ENCODE measurements around the gene DEK. TPM values are rescaled to one million over a fixed set of nuclear protein-coding genes. Genes with fewer than 3 reads are reported as not detected.

The DEK gene
- total RNA-seq, 1 experiment from 2014 or later: 234 TPM

DNA sequence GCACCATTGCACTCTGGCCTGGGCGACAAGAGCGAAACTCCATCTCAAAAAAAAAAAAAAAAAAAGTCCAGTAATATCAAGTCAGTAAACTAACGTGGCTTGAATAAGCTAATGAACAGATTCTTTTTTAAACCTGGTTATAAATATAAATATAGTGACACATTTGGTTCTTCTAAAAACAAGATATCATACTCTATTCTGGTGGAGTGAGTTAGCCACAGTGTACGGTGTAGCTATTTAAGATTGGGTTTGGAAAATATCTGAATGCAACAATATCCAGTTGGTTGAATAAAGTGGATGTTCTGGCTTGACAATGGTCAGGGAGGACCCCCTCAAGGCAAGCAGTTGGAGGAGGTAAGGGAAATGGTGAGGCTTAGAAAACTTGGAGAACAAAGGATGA is 5.9 kb upstream of the DEK start:
- no TSS peak for BruUV-seq (replicated peaks)
- Histone ChIP-seq H3K9me3 (ENCODE audit: low read depth, low read length, poor library complexity, severe bottlenecking) (no peaks in the 10 kb centered on the region), H3K4me1 (ENCODE audit: insufficient read depth, low read length, poor library complexity, severe bottlenecking) (peaks cover 16% of the 10 kb centered on the region), H3K4me3 (ENCODE audit: low read depth, low read length, poor library complexity, severe bottlenecking) (no peak overlapping the region), H3K27me3 (replicated peaks; ENCODE audit: insufficient read depth, low read depth, low read length, poor library complexity) (no peaks in the 10 kb centered on the region), H3K36me3 (ENCODE audit: insufficient read depth, low read length, poor library complexity, severe bottlenecking) (no peaks in the 10 kb centered on the region), H3K27ac (ENCODE audit: low read depth, low read length, poor library complexity, severe bottlenecking) (no peak overlapping the region)
- intact Hi-C loops (cut with micrococcal nuclease; ENCODE audit: unreplicated experiment): no loop called here
- ChIA-PET CTCF (no interaction called here), POLR2A (ENCODE audit: low non-redundant PET) (no interaction called here)
- no peak for DNase-seq (ENCODE audit: low spot score)
- TF ChIP-seq EZH2 (IDR thresholded peaks at IDR 0.05; ENCODE audit: borderline replicate concordance, low read depth, low read length, poor library complexity, severe bottlenecking): no peak
- TF ChIP-seq, protein P1, sequence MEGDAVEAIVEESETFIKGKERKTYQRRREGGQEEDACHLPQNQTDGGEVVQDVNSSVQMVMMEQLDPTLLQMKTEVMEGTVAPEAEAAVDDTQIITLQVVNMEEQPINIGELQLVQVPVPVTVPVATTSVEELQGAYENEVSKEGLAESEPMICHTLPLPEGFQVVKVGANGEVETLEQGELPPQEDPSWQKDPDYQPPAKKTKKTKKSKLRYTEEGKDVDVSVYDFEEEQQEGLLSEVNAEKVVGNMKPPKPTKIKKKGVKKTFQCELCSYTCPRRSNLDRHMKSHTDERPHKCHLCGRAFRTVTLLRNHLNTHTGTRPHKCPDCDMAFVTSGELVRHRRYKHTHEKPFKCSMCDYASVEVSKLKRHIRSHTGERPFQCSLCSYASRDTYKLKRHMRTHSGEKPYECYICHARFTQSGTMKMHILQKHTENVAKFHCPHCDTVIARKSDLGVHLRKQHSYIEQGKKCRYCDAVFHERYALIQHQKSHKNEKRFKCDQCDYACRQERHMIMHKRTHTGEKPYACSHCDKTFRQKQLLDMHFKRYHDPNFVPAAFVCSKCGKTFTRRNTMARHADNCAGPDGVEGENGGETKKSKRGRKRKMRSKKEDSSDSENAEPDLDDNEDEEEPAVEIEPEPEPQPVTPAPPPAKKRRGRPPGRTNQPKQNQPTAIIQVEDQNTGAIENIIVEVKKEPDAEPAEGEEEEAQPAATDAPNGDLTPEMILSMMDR (conservative IDR thresholded peaks at IDR 0.05; ENCODE audit: low read depth, low read length): no peak

DNA sequence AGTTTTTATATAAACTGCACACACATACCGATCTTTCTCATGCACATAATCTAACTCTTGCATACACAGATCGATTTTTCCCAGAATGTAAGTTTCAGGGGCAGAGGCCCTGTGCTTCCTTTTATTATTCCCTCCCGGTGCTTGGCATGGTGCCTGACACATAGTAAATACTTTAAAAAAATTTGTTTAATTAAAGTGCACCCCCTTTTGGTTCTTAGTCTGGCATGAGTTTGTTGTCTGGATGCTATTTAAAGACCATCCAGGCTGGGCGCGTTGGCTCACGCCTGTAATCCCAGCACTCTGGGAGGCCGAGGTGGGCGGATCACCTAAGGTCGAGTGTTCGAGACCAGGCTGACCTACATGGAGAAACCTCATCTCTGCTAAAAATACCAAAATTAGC is 5.4 kb upstream of the DEK start:
- H3K27ac ChIP-seq (ENCODE audit: low read depth, low read length, poor library complexity, severe bottlenecking): no peak overlapping the region
- ChIA-PET POLR2A (ENCODE audit: low non-redundant PET) (no interaction called here), CTCF (no interaction called here)
- H3K27me3 ChIP-seq (replicated peaks; ENCODE audit: insufficient read depth, low read depth, low read length, poor library complexity): no peaks in the 10 kb centered on the region
- H3K36me3 ChIP-seq (ENCODE audit: insufficient read depth, low read length, poor library complexity, severe bottlenecking): no peaks in the 10 kb centered on the region
- H3K4me1 ChIP-seq (ENCODE audit: insufficient read depth, low read length, poor library complexity, severe bottlenecking): peaks cover 18% of the 10 kb centered on the region
- H3K4me3 ChIP-seq (ENCODE audit: low read depth, low read length, poor library complexity, severe bottlenecking): no peak overlapping the region
- TF ChIP-seq, protein P1 (conservative IDR thresholded peaks at IDR 0.05; ENCODE audit: low read depth, low read length): no peak
- TF ChIP-seq EZH2 (IDR thresholded peaks at IDR 0.05; ENCODE audit: borderline replicate concordance, low read depth, low read length, poor library complexity, severe bottlenecking): no peak
- H3K9me3 ChIP-seq (ENCODE audit: low read depth, low read length, poor library complexity, severe bottlenecking): no peaks in the 10 kb centered on the region
- intact Hi-C loops (cut with micrococcal nuclease; ENCODE audit: unreplicated experiment): no loop called here
- no TSS peak for BruUV-seq (replicated peaks)
- DNase-seq (ENCODE audit: low spot score): no peak

DNA sequence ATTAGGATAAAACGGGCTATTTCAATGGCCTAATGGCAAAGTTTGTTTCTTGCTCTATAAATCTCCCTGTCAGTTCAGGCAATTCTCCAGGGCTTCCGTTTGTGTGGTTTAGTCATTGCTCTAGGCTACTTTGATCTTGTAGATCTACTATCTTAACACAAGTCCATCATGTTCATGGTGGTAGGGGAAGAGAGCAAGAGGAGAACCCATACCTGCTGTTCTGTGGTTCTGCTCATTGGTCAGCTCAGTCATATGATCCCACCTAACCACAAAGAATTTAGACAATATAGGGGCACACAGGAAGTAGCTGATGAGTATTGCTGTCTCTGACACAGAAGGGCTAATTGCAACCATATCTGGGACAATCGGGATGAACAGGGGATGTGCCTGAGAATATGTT is 4.9 kb upstream of the DEK start:
- TF ChIP-seq, protein P1 (conservative IDR thresholded peaks at IDR 0.05; ENCODE audit: low read depth, low read length): no peak
- TF ChIP-seq EZH2 (IDR thresholded peaks at IDR 0.05; ENCODE audit: borderline replicate concordance, low read depth, low read length, poor library complexity, severe bottlenecking): no peak
- intact Hi-C loops (cut with micrococcal nuclease; ENCODE audit: unreplicated experiment): no loop called here
- Histone ChIP-seq H3K27ac (ENCODE audit: low read depth, low read length, poor library complexity, severe bottlenecking) (no peak overlapping the region), H3K27me3 (replicated peaks; ENCODE audit: insufficient read depth, low read depth, low read length, poor library complexity) (no peaks in the 10 kb centered on the region), H3K4me3 (ENCODE audit: low read depth, low read length, poor library complexity, severe bottlenecking) (no peak overlapping the region), H3K4me1 (ENCODE audit: insufficient read depth, low read length, poor library complexity, severe bottlenecking) (peaks cover 18% of the 10 kb centered on the region), H3K36me3 (ENCODE audit: insufficient read depth, low read length, poor library complexity, severe bottlenecking) (no peaks in the 10 kb centered on the region), H3K9me3 (ENCODE audit: low read depth, low read length, poor library complexity, severe bottlenecking) (no peaks in the 10 kb centered on the region)
- CTCF ChIA-PET: no interaction called here
- POLR2A ChIA-PET (ENCODE audit: low non-redundant PET): no interaction called here
- peak; percentile 47 for DNase-seq (ENCODE audit: low spot score)
- BruUV-seq (replicated peaks): no TSS peak

Measured in A673 (cell line).